Measurements from ENCODE around the gene RRP1.

Gene RRP1

DNA sequence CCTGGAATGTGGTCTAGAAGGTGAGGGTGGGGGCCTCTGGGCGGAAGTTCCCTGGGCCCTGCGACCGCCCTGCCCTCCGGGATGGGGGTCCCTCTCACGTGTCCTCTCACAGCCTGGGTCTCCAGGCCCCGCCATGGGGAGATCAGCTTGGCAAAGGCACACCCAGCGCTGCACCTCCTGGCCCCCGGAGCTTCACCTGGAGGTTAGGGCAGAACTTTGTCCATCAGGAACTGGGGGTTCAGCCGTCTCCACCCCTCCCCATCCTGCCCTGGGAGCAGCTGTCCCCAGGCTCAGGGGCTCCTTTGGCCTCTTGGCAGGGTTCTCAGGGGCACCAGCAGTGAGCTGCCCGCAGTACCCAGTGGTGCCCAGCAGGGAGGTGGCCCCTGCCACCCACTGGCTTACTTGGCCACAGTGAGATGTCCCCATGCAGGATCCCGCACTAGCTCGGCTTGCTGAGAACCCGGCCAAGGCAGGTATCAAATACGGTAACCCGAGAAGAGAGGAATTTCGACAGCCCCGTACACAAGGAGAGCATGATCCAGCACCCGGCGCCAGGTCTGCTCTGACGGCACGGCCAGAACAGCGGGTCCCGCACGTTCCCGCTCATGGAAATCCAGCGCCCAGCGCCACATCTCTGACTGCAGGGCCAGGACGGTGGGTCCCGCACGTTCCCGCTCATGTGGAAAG, 36.7 kb downstream of the RRP1 start:
- H3K36me3 ChIP-seq (ENCODE audit: insufficient read depth): no peaks in the 10 kb centered on the region
- H2AFZ ChIP-seq (ENCODE audit: low read depth): no peak overlapping the region
- H3K9ac ChIP-seq: no peak overlapping the region
- no peak; the same call in 1 of the 2 replicates for TF ChIP-seq CTCF (conservative IDR thresholded peaks at IDR 0.05; ENCODE audit: low read depth, low read length)
- peaks cover 6% of the 10 kb centered on the region for H3K4me1 ChIP-seq (ENCODE audit: low read depth, poor library complexity, severe bottlenecking)
- no peak overlapping the region for H3K4me2 ChIP-seq
- H4K20me1 ChIP-seq (ENCODE audit: insufficient read depth): no peaks in the 10 kb centered on the region
- no peaks in the 10 kb centered on the region; the same call in 1 of the 2 replicates for H3K27me3 ChIP-seq (ENCODE audit: insufficient read depth, low read depth)
- H3K27ac ChIP-seq: no peak overlapping the region
- H3K79me2 ChIP-seq (ENCODE audit: insufficient read depth, low read depth): no peaks in the 10 kb centered on the region
- no peak overlapping the region for H3K4me3 ChIP-seq (IDR thresholded peaks at IDR 0.05; ENCODE audit: insufficient read depth, low read depth, low read length)

- Histone ChIP-seq H3K27ac (no peak overlapping the region), H3K4me1 (ENCODE audit: low read depth, poor library complexity, severe bottlenecking) (peaks cover 6% of the 10 kb centered on the region), H3K9ac (no peak overlapping the region), H3K4me3 (IDR thresholded peaks at IDR 0.05; ENCODE audit: insufficient read depth, low read depth, low read length) (no peak overlapping the region), H3K27me3 (ENCODE audit: insufficient read depth, low read depth) (no peaks in the 10 kb centered on the region; the same call in 1 of the 2 replicates), H4K20me1 (ENCODE audit: insufficient read depth) (no peaks in the 10 kb centered on the region), H3K36me3 (ENCODE audit: insufficient read depth) (no peaks in the 10 kb centered on the region), H2AFZ (ENCODE audit: low read depth) (no peak overlapping the region), H3K4me2 (no peak overlapping the region), H3K79me2 (ENCODE audit: insufficient read depth, low read depth) (no peaks in the 10 kb centered on the region)
- no peak for TF ChIP-seq CTCF (conservative IDR thresholded peaks at IDR 0.05; ENCODE audit: low read depth, low read length)
These were observed 37.2 kb downstream of the RRP1 start for GRCh38 chr21:43826623-43826974.

GRCh38 chr21:43827015-43827611, 37.7 kb downstream of the RRP1 start:
- H3K4me3 ChIP-seq (IDR thresholded peaks at IDR 0.05; ENCODE audit: insufficient read depth, low read depth, low read length): no peak overlapping the region
- H3K9ac ChIP-seq: no peak overlapping the region
- no peaks in the 10 kb centered on the region for H3K79me2 ChIP-seq (ENCODE audit: insufficient read depth, low read depth)
- H3K4me1 ChIP-seq (ENCODE audit: low read depth, poor library complexity, severe bottlenecking): peaks cover 6% of the 10 kb centered on the region
- no peaks in the 10 kb centered on the region for H3K36me3 ChIP-seq (ENCODE audit: insufficient read depth)
- no peak overlapping the region for H3K27ac ChIP-seq
- TF ChIP-seq CTCF (conservative IDR thresholded peaks at IDR 0.05; ENCODE audit: low read depth, low read length): no peak
- no peaks in the 10 kb centered on the region for H4K20me1 ChIP-seq (ENCODE audit: insufficient read depth)
- no peaks in the 10 kb centered on the region; the same call in 1 of the 2 replicates for H3K27me3 ChIP-seq (ENCODE audit: insufficient read depth, low read depth)
- no peak overlapping the region for H3K4me2 ChIP-seq
- no peak overlapping the region for H2AFZ ChIP-seq (ENCODE audit: low read depth)

DNA sequence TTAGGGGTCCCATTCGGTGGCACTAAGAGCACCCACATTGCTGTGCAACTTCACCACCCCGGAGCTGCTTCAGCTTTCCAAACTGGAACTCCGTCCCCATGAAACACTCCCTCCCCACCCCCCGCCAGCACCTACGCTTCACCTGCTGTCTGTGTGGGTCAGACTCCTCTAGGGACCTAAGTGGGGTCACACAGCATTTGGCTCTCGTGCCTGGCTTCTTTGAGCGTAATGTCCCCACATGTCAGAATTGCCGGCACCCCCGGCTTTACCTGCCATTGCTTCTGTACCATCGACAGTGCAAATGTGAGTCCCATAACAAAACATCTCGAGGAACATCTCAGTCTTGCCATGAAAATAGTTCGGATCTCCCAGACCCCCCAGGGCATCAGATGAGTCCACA, 39.8 kb downstream of the RRP1 start:
- Histone ChIP-seq H4K20me1 (ENCODE audit: insufficient read depth) (no peaks in the 10 kb centered on the region), H3K27me3 (ENCODE audit: insufficient read depth, low read depth) (no peaks in the 10 kb centered on the region; the same call in 1 of the 2 replicates), H3K4me1 (ENCODE audit: low read depth, poor library complexity, severe bottlenecking) (peaks cover 6% of the 10 kb centered on the region), H3K4me2 (no peak overlapping the region), H3K27ac (no peak overlapping the region), H3K4me3 (IDR thresholded peaks at IDR 0.05; ENCODE audit: insufficient read depth, low read depth, low read length) (no peak overlapping the region), H3K79me2 (ENCODE audit: insufficient read depth, low read depth) (no peaks in the 10 kb centered on the region), H3K36me3 (ENCODE audit: insufficient read depth) (no peaks in the 10 kb centered on the region), H2AFZ (ENCODE audit: low read depth) (no peak overlapping the region), H3K9ac (no peak overlapping the region)
- no peak for TF ChIP-seq CTCF (conservative IDR thresholded peaks at IDR 0.05; ENCODE audit: low read depth, low read length)

Measured in KMS-11 (cell line).